Prostate gland (tissue), 2 donors: Measurements from ENCODE around the gene GNLY.

ENCODE experiments used
- CTCF ChIP-seq, 4 experiments: fragments of 200-600 bp in 2 of 4; fragments of 450-650 bp in 2 of 4; sonication (generic) in 2 of 4; IDR thresholded peaks; 1 replicate in 3 of 4; 2 replicates in 1 of 4; pipeline ENCODE4 v1.5.1; 2016 to 2019; ENCODE audit warnings: antibody characterized with exemption in 4 of 4, mild to moderate bottlenecking in 2 of 4, moderate library complexity in 2 of 4
- POLR2AphosphoS5 ChIP-seq: sonication (generic); formaldehyde crosslinking; IDR thresholded peaks from one replicate; pipeline ENCODE4 v1.6.1; 2017; ENCODE audit warnings: antibody characterized with exemption

GRCh38 chr2:85746321-85747004, 52.3 kb downstream of the GNLY start:
- TF ChIP-seq CTCF (IDR thresholded peaks at IDR 0.05) (no peak), POLR2AphosphoS5 (no peak)
